Endothelial cell (in vitro differentiated cells): ENCODE measurements around the gene GPC5. TPM values are rescaled to one million over a fixed set of nuclear protein-coding genes. Genes with fewer than 3 reads are reported as not detected.
"Not testable (repeated sequence)": the region's sequence is repeated elsewhere in the genome, so short reads cannot be mapped to it uniquely, and the experiment has no call there.

Experiments used
- DNase-seq: peaks from one replicate; pipeline ENCODE4 v3.0.0; 2021; ENCODE audit warnings: low spot score
- H3K27ac Mint-ChIP-seq: one replicate; pipeline ENCODE4 v1.8.0; 2021; ENCODE audit warnings: mixed read lengths, inconsistent platforms; ENCODE audit not compliant: unreplicated experiment
- H3K27me3 Mint-ChIP-seq: one replicate; pipeline ENCODE4 v1.8.0; 2021; ENCODE audit warnings: mild to moderate bottlenecking, moderate library complexity, mixed read lengths, inconsistent platforms; ENCODE audit not compliant: unreplicated experiment
- H3K36me3 Mint-ChIP-seq: one replicate; pipeline ENCODE4 v1.8.0; 2021; ENCODE audit warnings: mild to moderate bottlenecking, low read depth, mixed read lengths, inconsistent platforms; ENCODE audit not compliant: unreplicated experiment
- H3K4me1 Mint-ChIP-seq: one replicate; pipeline ENCODE4 v1.8.0; 2021; ENCODE audit warnings: mild to moderate bottlenecking, mixed read lengths, inconsistent platforms; ENCODE audit not compliant: unreplicated experiment
- H3K4me3 Mint-ChIP-seq: one replicate; pipeline ENCODE4 v1.8.0; 2021; ENCODE audit warnings: mild to moderate bottlenecking, mixed read lengths, inconsistent platforms; ENCODE audit not compliant: unreplicated experiment
- H3K9me3 Mint-ChIP-seq: one replicate; pipeline ENCODE4 v1.8.0; 2021; ENCODE audit warnings: mixed read lengths, inconsistent platforms; ENCODE audit not compliant: unreplicated experiment
- total RNA-seq: library from RNA; stranded (reverse); fragmentation: NEBNext Ultra II Directional; extraction: Animal tissue kit (Norgen Biotek cat#: 25700); gene quantifications from one replicate; pipeline ENCODE4 v1.2.1, GENCODE V29; 2021; ENCODE audit not compliant: unreplicated experiment
- TF ChIP-seq, protein P1 (sequence below): fragments of 200-600 bp; sonication (generic); IDR thresholded peaks from one replicate; pipeline ENCODE4 v1.5.0; 2021; ENCODE audit warnings: antibody characterized with exemption; ENCODE audit not compliant: unreplicated experiment

Gene GPC5
- total RNA-seq, 1 donor from 2014 or later = not detected

GRCh38 chr13:91408971-91409370, 10.6 kb downstream of the GPC5 start:
- H3K27ac Mint-ChIP-seq = no peak overlapping the region
- no peaks in the 10 kb centered on the region for H3K27me3 Mint-ChIP-seq
- H3K4me1 Mint-ChIP-seq = no peaks in the 10 kb centered on the region
- no peak overlapping the region for H3K4me3 Mint-ChIP-seq
- TF ChIP-seq, protein P1, sequence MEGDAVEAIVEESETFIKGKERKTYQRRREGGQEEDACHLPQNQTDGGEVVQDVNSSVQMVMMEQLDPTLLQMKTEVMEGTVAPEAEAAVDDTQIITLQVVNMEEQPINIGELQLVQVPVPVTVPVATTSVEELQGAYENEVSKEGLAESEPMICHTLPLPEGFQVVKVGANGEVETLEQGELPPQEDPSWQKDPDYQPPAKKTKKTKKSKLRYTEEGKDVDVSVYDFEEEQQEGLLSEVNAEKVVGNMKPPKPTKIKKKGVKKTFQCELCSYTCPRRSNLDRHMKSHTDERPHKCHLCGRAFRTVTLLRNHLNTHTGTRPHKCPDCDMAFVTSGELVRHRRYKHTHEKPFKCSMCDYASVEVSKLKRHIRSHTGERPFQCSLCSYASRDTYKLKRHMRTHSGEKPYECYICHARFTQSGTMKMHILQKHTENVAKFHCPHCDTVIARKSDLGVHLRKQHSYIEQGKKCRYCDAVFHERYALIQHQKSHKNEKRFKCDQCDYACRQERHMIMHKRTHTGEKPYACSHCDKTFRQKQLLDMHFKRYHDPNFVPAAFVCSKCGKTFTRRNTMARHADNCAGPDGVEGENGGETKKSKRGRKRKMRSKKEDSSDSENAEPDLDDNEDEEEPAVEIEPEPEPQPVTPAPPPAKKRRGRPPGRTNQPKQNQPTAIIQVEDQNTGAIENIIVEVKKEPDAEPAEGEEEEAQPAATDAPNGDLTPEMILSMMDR = no peak
- DNase-seq = no peak
- H3K36me3 Mint-ChIP-seq = no peaks in the 10 kb centered on the region
- no peaks in the 10 kb centered on the region for H3K9me3 Mint-ChIP-seq

DNA sequence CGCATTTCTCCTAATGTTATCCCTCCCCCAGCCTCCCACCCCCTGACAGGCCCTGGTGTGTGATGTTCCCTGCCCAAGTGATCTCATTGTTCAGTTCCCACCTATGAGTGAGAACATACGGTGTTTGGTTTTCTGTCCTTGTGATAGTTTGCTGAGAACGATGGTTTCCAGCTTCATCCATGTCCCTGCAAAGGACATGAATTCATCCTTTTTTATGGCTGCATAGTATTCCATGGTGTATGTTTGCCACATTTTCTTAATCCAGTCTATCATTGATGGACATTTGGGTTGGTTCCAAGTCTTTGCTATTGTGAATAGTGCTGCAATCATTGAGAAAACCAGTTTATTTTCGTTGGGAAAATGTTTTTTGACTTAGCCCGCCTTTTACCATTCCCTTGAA, 18.2 kb downstream of the GPC5 start:
- H3K4me3 Mint-ChIP-seq, H3K9me3 Mint-ChIP-seq, H3K27me3 Mint-ChIP-seq, H3K27ac Mint-ChIP-seq, H3K36me3 Mint-ChIP-seq, DNase-seq, H3K4me1 Mint-ChIP-seq: not testable (repeated sequence)

DNA sequence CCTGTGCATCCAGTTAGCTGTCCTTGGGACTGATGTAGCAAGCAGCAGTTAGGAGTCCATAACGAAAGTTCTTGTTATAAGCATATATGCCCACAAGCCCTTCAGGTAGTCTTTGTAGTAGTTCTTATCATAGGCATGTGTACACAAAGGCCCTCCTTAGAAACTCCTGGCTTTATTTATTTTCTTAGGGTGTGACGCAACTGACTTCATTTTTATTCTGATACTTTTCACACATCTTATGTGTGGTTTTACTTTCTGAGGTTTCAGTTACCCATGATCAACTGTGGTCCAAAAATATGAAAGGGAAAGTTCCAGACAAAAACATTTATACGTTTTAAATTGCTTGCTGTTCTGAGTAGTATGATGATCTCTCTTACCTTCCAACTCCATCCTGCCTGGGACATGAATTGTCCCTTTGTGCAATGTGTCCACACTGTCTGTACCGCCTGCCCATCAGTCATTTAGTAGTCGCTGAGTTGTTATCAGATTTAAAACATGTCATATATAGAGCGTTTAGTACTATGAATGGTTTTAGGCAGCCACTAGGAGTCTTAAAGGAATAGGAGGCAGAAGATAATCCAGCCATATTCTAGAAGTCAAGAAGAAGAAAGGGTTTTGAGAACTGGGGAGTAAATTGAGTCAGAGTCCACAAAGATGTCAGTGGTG, 19.4 kb downstream of the GPC5 start:
- TF ChIP-seq, protein P1 = no peak
- H3K27me3 Mint-ChIP-seq = peaks cover 2% of the 10 kb centered on the region
- H3K27ac Mint-ChIP-seq = no peak overlapping the region
- no peak for DNase-seq
- no peaks in the 10 kb centered on the region for H3K36me3 Mint-ChIP-seq
- H3K4me3 Mint-ChIP-seq = no peak overlapping the region
- H3K4me1 Mint-ChIP-seq = no peaks in the 10 kb centered on the region
- H3K9me3 Mint-ChIP-seq = no peaks in the 10 kb centered on the region

GRCh38 chr13:91426913-91427312, 28.5 kb downstream of the GPC5 start:
- H3K4me3 Mint-ChIP-seq = no peak overlapping the region
- H3K27me3 Mint-ChIP-seq = no peaks in the 10 kb centered on the region
- H3K4me1 Mint-ChIP-seq = no peaks in the 10 kb centered on the region
- no peak overlapping the region for H3K27ac Mint-ChIP-seq
- TF ChIP-seq, protein P1 = no peak
- H3K36me3 Mint-ChIP-seq = peaks cover 11% of the 10 kb centered on the region
- DNase-seq = no peak
- peaks cover 11% of the 10 kb centered on the region for H3K9me3 Mint-ChIP-seq

DNA sequence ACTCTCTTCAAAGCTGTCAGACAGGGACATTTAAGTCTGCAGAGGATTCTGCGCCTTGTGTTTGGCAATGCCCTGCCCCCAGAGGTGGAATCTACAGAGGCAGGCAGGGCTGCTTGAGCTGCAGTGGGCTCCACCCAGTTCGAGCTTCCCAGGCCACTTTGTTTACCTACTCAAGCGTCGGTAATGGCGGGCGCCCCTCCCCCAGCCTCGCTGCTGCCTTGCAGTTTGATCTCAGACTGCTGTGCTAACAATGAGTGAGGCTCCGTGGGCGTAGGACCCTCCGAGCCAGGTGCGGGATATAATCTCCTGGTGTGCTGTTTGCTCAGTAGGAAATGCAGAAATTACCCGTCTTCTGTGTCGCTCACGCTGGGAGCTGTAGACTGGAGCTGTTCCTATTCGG, 40.3 kb downstream of the GPC5 start:
- DNase-seq, H3K27me3 Mint-ChIP-seq, H3K27ac Mint-ChIP-seq, H3K36me3 Mint-ChIP-seq, H3K9me3 Mint-ChIP-seq, H3K4me3 Mint-ChIP-seq, H3K4me1 Mint-ChIP-seq: not testable (repeated sequence)

- TF ChIP-seq, protein P1 = no peak
- Mint-ChIP-seq H3K27me3 (no peaks in the 10 kb centered on the region), H3K36me3 (no peaks in the 10 kb centered on the region), H3K4me3 (no peak overlapping the region), H3K9me3 (no peaks in the 10 kb centered on the region), H3K27ac (no peak overlapping the region), H3K4me1 (no peaks in the 10 kb centered on the region)
- DNase-seq = no peak
Measured at GRCh38 chr13:91450913-91451312, 52.5 kb downstream of the GPC5 start.
